GM21447 (cell line): ENCODE data around the gene CSTPP1.

Experiments used
- ATAC-seq: cut with Tn5 transposase; IDR thresholded peaks from one replicate; pipeline ENCODE4 v1.9.1; 2021; ENCODE audit not compliant: unreplicated experiment

CSTPP1 gene

GRCh38 chr11:47176328-47177228 is 240.0 kb downstream of the CSTPP1 start, which contains the start of gene ARFGAP2:
TSS of gene ARFGAP2 (minus strand) at chr11:47176879. CDS start at chr11:47176853, 26 bp downstream.
- ATAC-seq: peak; percentile 87

- peak; percentile 59 for ATAC-seq
Observed at GRCh38 chr11:47177229-47177845, 240.8 kb downstream of the CSTPP1 start.

GRCh38 chr11:47177846-47178245 is 241.3 kb downstream of the CSTPP1 start:
- no peak for ATAC-seq

- ATAC-seq: no peak
Observed at GRCh38 chr11:47178316-47178715, 241.8 kb downstream of the CSTPP1 start.

- no peak for ATAC-seq
Observed at GRCh38 chr11:47178737-47179654, 242.4 kb downstream of the CSTPP1 start.

- ATAC-seq: no peak
Observed at GRCh38 chr11:47179655-47179991, 243.1 kb downstream of the CSTPP1 start.

GRCh38 chr11:47180006-47180787 is 243.6 kb downstream of the CSTPP1 start:
- ATAC-seq: no peak

- no peak for ATAC-seq
Observed at GRCh38 chr11:47181271-47181670, 244.7 kb downstream of the CSTPP1 start.

- ATAC-seq: no peak
Observed at GRCh38 chr11:47182380-47182779, 245.8 kb downstream of the CSTPP1 start.

- ATAC-seq: no peak
Observed at GRCh38 chr11:47183031-47183856, 246.7 kb downstream of the CSTPP1 start.

- ATAC-seq: no peak
Observed at GRCh38 chr11:47183969-47184368, 247.4 kb downstream of the CSTPP1 start.

GRCh38 chr11:47184711-47185304 is 248.2 kb downstream of the CSTPP1 start:
- ATAC-seq: no peak

GRCh38 chr11:47185305-47186075 is 248.9 kb downstream of the CSTPP1 start:
- ATAC-seq: no peak

GRCh38 chr11:47186076-47186699 is 249.6 kb downstream of the CSTPP1 start, which contains the start of gene PACSIN3:
TSS of gene PACSIN3 (minus strand) at chr11:47186434. CDS start at chr11:47182727, 3,707 bp downstream.
- ATAC-seq: peak; percentile 59

- peak; percentile 33 for ATAC-seq
Observed at GRCh38 chr11:47186700-47187695, 250.4 kb downstream of the CSTPP1 start.

- no peak for ATAC-seq
Observed at GRCh38 chr11:47187723-47188122, 251.2 kb downstream of the CSTPP1 start.

GRCh38 chr11:47188259-47188658 is 251.7 kb downstream of the CSTPP1 start:
- ATAC-seq: no peak
